Caco-2 (cell line): ENCODE data around the gene ZFP1. TPM values are rescaled to one million over a fixed set of nuclear protein-coding genes. Genes with fewer than 3 reads are reported as not detected.

Source experiments
- BruUV-seq: library from RNA; stranded (reverse); fragments of 400-500 nt; replicated peaks from 2 replicates; lab custom pipeline; 2021; lab: Mats Ljungman, UMichigan
- CTCF ChIA-PET: fragments of 300-600 bp; sonication (Branson Sonifier 250); formaldehyde crosslinking; loops from one replicate; lab custom pipeline; 2022; ENCODE audit warnings: antibody characterized with exemption; lab: Charles Lee
- POLR2A ChIA-PET: fragments of 300-600 bp; sonication (Branson Sonifier 250); formaldehyde crosslinking; loops from one replicate; lab custom pipeline; 2022; ENCODE audit warnings: antibody characterized with exemption; lab: Charles Lee
- DNase-seq, 2 experiments: peaks; one replicate each; pipeline versions ENCODE4 v3.0.0 to v3.0.0-alpha.2; 2020 to 2022
- H3K27me3 ChIP-seq: replicated peaks from 2 replicates; pipeline ENCODE4 v1.6.0; 2011; ENCODE audit warnings: low read length; ENCODE audit not compliant: control insufficient read depth, insufficient read depth
- H3K36me3 ChIP-seq: 2 replicates; pipeline ENCODE4 v1.5.1; 2011; ENCODE audit warnings: low read length; ENCODE audit not compliant: control insufficient read depth, insufficient read depth
- H3K4me1 ChIP-seq: fragments of 250-450 bp; sonication (Bioruptor Pico); 2 replicates; pipeline ENCODE4 v1.5.1; 2020; ENCODE audit warnings: mild to moderate bottlenecking
- H3K4me3 ChIP-seq: 2 replicates; pipeline ENCODE4 v1.5.1; 2011; ENCODE audit warnings: low read depth, mild to moderate bottlenecking, control low read depth, low read length
- H3K9me3 ChIP-seq: fragments of 250-450 bp; sonication (Bioruptor Pico); 2 replicates; pipeline ENCODE4 v1.5.1; 2020; ENCODE audit warnings: mild to moderate bottlenecking, moderate library complexity
- H3K27ac Mint-ChIP-seq: one replicate; pipeline ENCODE4 v1.8.0; 2022; ENCODE audit warnings: mixed read lengths; ENCODE audit not compliant: unreplicated experiment
- H3K27me3 Mint-ChIP-seq: one replicate; pipeline ENCODE4 v1.8.0; 2022; ENCODE audit warnings: mixed read lengths; ENCODE audit not compliant: insufficient read depth, unreplicated experiment
- H3K36me3 Mint-ChIP-seq: one replicate; pipeline ENCODE4 v1.8.0; 2022; ENCODE audit warnings: mild to moderate bottlenecking, mixed read lengths; ENCODE audit not compliant: insufficient read depth, unreplicated experiment
- H3K4me1 Mint-ChIP-seq: one replicate; pipeline ENCODE4 v1.8.0; 2022; ENCODE audit warnings: low read depth, mixed read lengths; ENCODE audit not compliant: unreplicated experiment
- H3K4me3 Mint-ChIP-seq: one replicate; pipeline ENCODE4 v1.8.0; 2022; ENCODE audit warnings: mild to moderate bottlenecking, moderate library complexity, mixed read lengths; ENCODE audit not compliant: unreplicated experiment
- H3K9me3 Mint-ChIP-seq: one replicate; pipeline ENCODE4 v1.8.0; 2022; ENCODE audit warnings: mixed read lengths; ENCODE audit not compliant: unreplicated experiment
- intact Hi-C: fragments of 100-400 bp; cut with micrococcal nuclease; formaldehyde crosslinking; loops from one replicate; pipeline ENCODE4 v1.10.0; 2022; ENCODE audit not compliant: unreplicated experiment
- total RNA-seq: library from RNA; stranded (reverse); gene quantifications from 2 replicates; pipeline ENCODE4 v1.2.3, GENCODE V29; 2022
- TF ChIP-seq, protein P1 (sequence below), 2 experiments: fragments of 200-600 bp in 1 of 2; IDR thresholded peaks; 1 replicate in 1 of 2; 2 replicates in 1 of 2; pipeline versions ENCODE4 v1.5.1 to v1.8.0; 2011 to 2022; ENCODE audit warnings: antibody characterized with exemption in 1 of 2, control low read depth in 1 of 2, inconsistent platforms in 1 of 2, low read depth in 1 of 2, low read length in 1 of 2, mild to moderate bottlenecking in 1 of 2, moderate library complexity in 1 of 2; ENCODE audit not compliant: insufficient read depth in 1 of 2, severe bottlenecking in 1 of 2, unreplicated experiment in 1 of 2

ZFP1 gene
- total RNA-seq, 1 experiment from 2014 or later: 11.4 TPM

DNA sequence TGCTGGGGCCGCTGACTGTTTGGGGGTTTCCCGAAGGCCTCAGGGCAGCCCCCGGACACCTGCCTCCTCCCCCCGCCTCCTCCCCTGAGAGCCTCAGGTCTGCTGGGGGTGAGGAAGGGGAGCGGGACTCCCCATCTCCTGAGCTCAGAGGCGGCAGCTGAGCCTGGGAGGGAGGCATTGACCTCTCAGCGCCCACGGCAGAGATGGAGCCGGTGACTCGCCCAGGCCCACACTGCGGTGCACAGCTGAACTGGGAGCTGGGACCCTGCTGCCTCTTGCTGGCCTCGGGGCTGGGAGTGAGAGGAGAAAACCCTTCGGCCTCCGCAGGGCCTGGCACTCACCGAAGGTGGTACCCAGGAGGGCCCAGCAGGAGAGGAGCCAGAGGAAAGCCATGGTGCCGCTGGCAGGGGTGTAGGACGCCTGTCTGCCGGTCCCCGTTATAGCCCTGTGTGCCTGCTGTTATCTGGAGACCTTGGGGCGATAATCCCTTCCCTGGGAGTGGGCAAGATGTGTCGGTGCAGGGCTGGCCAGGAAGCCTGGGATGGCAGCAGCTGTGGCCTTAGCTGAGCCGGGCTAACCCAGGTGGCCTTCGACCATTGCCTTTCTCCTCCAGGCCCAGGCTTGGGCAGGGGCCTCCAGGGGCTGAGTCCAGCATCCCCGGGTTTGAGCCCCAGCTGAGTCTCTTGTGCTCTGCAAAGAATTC, 58.6 kb downstream of the ZFP1 start, which contains the start of gene CTRB2:
TSS of gene CTRB2 (minus strand) at position 413 of the 703 bp plus-strand sequence. CDS start at position 393, 20 bp downstream.
- no peak for DNase-seq
- no peak within 1 kb of the TSS for H3K4me3 ChIP-seq
- Mint-ChIP-seq H3K4me3 (no peak within 1 kb of the TSS), H3K27ac (no peak within 1 kb of the TSS), H3K27me3 (no peaks in the 10 kb centered on the region), H3K36me3 (peaks cover 6% of the 10 kb centered on the region), H3K4me1 (no peaks in the 10 kb centered on the region), H3K9me3 (no peaks in the 10 kb centered on the region)
- BruUV-seq: no TSS peak
- CTCF ChIA-PET: no interaction called here
- no peaks in the 10 kb centered on the region for H3K27me3 ChIP-seq
- no peaks in the 10 kb centered on the region for H3K4me1 ChIP-seq
- intact Hi-C loops: loop anchor here (2.0 kb wide), 1 partner anchor 18 kb away; no protein-coding TSS in a partner anchor
- TF ChIP-seq, protein P1, sequence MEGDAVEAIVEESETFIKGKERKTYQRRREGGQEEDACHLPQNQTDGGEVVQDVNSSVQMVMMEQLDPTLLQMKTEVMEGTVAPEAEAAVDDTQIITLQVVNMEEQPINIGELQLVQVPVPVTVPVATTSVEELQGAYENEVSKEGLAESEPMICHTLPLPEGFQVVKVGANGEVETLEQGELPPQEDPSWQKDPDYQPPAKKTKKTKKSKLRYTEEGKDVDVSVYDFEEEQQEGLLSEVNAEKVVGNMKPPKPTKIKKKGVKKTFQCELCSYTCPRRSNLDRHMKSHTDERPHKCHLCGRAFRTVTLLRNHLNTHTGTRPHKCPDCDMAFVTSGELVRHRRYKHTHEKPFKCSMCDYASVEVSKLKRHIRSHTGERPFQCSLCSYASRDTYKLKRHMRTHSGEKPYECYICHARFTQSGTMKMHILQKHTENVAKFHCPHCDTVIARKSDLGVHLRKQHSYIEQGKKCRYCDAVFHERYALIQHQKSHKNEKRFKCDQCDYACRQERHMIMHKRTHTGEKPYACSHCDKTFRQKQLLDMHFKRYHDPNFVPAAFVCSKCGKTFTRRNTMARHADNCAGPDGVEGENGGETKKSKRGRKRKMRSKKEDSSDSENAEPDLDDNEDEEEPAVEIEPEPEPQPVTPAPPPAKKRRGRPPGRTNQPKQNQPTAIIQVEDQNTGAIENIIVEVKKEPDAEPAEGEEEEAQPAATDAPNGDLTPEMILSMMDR (IDR thresholded peaks at IDR 0.05; ENCODE audit: insufficient read depth in 1 of 2, low read depth in 1 of 2, low read length in 1 of 2, severe bottlenecking in 1 of 2, unreplicated experiment in 1 of 2): no peak
- no peaks in the 10 kb centered on the region for H3K9me3 ChIP-seq
- no peaks in the 10 kb centered on the region for H3K36me3 ChIP-seq
- POLR2A ChIA-PET: no interaction called here

DNA sequence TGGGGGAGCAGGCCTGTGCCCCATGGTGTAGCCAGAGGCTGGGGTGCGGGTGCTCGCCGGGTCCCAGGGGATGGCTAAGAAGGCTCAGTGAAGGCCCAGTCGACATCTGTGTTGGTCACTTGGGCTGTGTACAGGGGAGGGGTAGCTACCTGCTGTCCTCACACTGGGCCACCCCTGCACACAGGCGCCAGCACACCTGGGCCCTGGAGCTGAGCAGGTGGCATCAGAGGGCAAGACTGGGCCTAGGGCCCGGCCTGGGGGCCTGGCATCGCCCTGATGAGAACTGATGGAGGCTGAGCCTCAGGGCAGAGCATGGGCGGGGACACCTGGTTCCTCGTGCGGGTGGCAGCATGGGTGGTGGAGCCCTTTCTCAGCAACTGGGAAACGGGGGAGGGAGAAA, 59.5 kb downstream of the ZFP1 start:
- Mint-ChIP-seq H3K36me3 (peaks cover 6% of the 10 kb centered on the region), H3K27me3 (no peaks in the 10 kb centered on the region), H3K27ac (no peak overlapping the region), H3K9me3 (no peaks in the 10 kb centered on the region), H3K4me3 (no peak overlapping the region), H3K4me1 (no peaks in the 10 kb centered on the region)
- no peak for DNase-seq
- no peaks in the 10 kb centered on the region for H3K27me3 ChIP-seq
- POLR2A ChIA-PET: no interaction called here
- no peaks in the 10 kb centered on the region for H3K36me3 ChIP-seq
- no TSS peak for BruUV-seq
- CTCF ChIA-PET: no interaction called here
- no peak overlapping the region for H3K4me3 ChIP-seq
- H3K9me3 ChIP-seq: no peaks in the 10 kb centered on the region
- H3K4me1 ChIP-seq: no peaks in the 10 kb centered on the region
- intact Hi-C loops: loop anchor here (2.0 kb wide), 1 partner anchor 17 kb away; no protein-coding TSS in a partner anchor
- TF ChIP-seq, protein P1 (IDR thresholded peaks at IDR 0.05; ENCODE audit: insufficient read depth in 1 of 2, low read depth in 1 of 2, low read length in 1 of 2, severe bottlenecking in 1 of 2, unreplicated experiment in 1 of 2): no peak

DNA sequence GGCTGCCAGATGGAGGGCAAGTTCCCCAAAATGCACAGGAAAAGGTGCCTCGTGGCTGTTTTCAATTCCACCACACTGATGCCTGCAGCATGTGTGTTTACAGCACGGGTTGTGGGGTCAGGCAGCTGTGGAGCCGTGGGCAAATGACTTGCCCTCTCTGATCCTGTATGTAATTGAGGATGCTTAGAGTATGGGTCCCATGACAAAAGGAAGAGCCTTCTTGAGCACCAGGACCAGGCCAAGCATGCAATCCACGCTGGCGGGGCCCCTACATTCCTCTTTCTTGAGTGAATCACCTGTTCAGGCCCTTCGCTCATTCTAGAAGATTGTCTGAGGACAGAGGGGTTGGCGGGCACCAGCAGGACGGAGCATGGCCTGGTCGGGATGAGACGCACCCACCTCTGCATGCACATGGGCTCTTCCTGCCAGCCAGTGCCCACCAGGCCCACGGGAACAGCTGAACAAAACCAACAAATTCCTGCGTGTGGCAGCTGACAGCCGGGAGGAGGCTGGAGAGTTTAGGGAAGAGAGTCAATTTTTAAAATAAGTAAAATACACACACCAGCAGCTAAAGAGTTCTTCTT, 60.0 kb downstream of the ZFP1 start:
- H3K36me3 Mint-ChIP-seq: peaks cover 6% of the 10 kb centered on the region
- H3K27ac Mint-ChIP-seq: no peak overlapping the region
- no TSS peak for BruUV-seq
- H3K4me3 Mint-ChIP-seq: no peak overlapping the region
- no peaks in the 10 kb centered on the region for H3K27me3 ChIP-seq
- no peak for DNase-seq
- no peaks in the 10 kb centered on the region for H3K9me3 Mint-ChIP-seq
- ChIA-PET POLR2A (no interaction called here), CTCF (interaction anchor here (1.7 kb wide), 1 partner anchor 9 kb away, joined by 5 read pairs; no protein-coding TSS in a partner anchor)
- H3K4me3 ChIP-seq: no peak overlapping the region
- no peaks in the 10 kb centered on the region for H3K4me1 Mint-ChIP-seq
- no peaks in the 10 kb centered on the region for H3K27me3 Mint-ChIP-seq
- no peaks in the 10 kb centered on the region for H3K4me1 ChIP-seq
- TF ChIP-seq, protein P1 (IDR thresholded peaks at IDR 0.05; ENCODE audit: insufficient read depth in 1 of 2, low read depth in 1 of 2, low read length in 1 of 2, severe bottlenecking in 1 of 2, unreplicated experiment in 1 of 2): no peak
- H3K36me3 ChIP-seq: no peaks in the 10 kb centered on the region
- intact Hi-C loops: no loop called here
- no peaks in the 10 kb centered on the region for H3K9me3 ChIP-seq
